GM19452 (cell line): ENCODE data around the gene GPS2.
"Not testable (repeated sequence)": the region's sequence is repeated elsewhere in the genome, so short reads cannot be mapped to it uniquely, and the experiment has no call there.

Experiments
- ATAC-seq: cut with Tn5 transposase; IDR thresholded peaks from one replicate; pipeline ENCODE4 v1.9.1; 2021; ENCODE audit not compliant: unreplicated experiment

The GPS2 gene

DNA sequence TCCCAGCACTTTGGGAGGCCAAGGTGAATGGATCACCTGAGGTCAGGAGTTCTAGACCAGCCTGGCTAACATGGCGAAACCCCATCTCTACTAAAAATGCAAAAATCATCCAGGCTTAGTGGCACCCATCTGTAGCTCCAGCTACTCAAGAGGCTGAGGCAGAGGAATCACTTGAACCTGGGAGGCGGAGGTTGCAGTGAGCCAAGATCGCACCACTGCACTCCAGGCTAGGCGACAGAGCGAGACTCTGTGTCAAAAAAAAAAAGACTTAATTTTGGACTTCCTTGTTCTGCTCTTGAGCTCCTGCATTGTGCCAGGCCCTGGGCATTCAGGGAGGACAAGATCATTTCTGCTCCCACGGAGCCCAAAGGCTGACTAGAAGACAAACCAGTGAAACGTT lies 22.4 kb upstream of the GPS2 start:
- not testable (repeated sequence) for ATAC-seq

DNA sequence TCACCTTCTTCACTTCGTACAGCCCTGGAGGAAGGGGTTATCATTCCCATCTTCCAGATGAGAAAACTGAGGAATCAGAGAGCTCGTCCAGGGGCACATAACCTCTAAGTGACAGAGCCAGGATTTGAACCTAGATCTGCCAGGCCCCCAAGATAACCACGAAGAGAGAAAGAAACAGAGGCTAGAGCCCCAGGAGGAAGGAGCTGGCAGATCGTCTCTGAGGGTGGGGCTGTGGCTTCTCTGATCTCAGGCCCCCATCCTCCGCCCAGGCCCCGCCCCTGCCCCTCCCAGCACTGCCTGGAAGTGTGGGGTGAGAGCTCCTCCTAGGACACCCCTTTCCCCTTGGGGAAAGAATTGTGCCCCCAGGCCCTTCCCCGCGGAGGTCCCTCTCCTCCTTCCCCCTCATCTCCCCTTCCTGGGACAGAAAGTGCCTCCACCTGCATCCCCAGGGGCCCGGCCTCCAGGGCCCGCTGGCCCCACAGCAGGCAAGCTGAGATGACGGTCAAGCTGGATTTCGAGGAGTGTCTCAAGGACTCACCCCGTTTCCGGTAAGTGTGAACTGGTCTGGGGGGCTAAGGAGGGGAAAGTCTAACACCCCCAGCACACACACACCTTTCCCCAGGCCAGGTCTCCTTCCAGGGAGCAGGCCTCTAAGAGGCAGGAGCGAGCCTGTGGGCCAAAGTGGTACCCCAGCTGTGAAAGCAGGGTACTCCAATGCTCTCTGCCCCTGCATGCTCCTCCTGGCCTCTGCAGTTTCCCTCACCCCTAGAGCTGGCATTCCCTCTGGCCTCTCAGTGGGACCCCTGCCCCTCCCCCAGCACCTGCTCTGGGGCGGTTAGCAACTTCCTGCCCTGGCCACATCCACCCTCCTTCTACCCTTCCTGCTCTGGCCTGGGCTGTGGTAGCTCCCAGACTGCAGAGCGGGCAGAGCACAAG lies 21.3 kb upstream of the GPS2 start, which contains the start of gene ACAP1:
ACAP1 (plus strand) TSS at position 290 of the 936 bp plus-strand sequence; CDS start at position 496, 206 bp downstream.
- peak; percentile 57 for ATAC-seq

DNA sequence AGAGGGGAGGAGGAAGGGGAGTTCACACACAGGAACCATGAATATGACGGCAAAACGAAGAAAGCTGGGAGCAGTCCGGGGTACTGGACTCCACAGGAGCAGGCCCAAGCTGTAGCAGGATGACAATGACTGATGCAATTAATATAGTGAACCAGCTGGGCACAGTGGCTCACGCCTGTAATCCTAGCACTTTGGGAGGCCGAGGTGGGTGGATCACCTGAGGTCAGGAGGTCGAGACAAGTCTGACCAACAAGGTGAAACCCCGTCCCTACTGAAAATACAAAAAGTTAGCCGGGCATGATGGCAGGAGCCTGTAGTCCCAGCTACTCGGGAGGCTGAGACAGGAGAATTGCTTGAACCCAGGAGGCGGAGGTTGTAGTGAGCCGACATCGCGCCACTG lies 20.6 kb upstream of the GPS2 start:
- ATAC-seq = not testable (repeated sequence)

GRCh38 chr17:7334938-7335538 lies 19.9 kb upstream of the GPS2 start:
- ATAC-seq = no peak

DNA sequence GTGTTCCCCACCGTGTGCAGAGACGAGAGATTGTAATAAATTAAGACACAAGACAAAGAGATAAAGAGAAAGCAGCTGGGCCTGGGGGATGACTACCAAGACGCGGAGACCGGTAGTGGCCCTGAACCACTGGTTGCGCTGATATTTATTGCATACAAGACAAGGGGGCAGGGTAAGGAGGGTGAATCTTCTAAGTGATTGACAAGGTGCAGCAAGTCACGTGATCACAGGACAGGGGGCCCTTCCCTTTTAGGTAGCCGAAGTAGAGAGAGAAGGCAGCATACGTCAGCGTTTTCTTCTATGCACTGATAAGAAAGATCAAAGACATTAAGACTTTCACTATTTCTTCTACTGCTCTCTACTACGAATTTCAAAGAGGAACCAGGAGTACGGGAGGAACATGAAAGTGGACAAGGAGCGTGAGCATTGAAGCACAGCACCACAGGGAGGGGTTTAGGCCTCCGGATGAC lies 17.5 kb upstream of the GPS2 start:
- not testable (repeated sequence) for ATAC-seq

DNA sequence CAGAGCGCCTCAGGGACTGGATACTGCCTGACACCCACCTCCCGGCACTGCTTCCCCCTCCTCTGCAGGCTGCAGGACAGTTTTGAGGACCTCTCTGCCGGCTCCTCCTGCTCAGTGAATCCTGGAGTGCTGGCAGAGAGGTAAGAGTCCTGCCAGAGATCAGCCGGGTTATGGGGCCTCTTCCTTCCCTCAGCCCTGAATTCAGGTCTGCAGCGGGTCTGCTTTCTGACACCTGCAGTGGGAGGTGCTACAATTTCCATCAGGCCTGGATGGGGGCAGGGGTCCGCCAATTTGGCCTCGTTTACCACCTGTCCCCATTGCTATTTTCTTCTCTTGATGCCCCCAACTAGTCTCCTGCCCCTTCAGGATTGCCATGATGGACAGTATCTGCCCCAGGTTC lies 17.0 kb upstream of the GPS2 start:
- no peak for ATAC-seq

- no peak for ATAC-seq
These were observed 15.5 kb upstream of the GPS2 start for GRCh38 chr17:7330638-7331015.

GRCh38 chr17:7329997-7330637 lies 15.0 kb upstream of the GPS2 start:
- ATAC-seq = peak; percentile 42

GRCh38 chr17:7329374-7329996 lies 14.3 kb upstream of the GPS2 start:
- peak; percentile 56 for ATAC-seq

GRCh38 chr17:7328840-7329373 lies 13.7 kb upstream of the GPS2 start, which contains the start of gene NEURL4:
NEURL4 (minus strand) TSS chr17:7329335; CDS start chr17:7329312, 23 bp downstream.
- peak; percentile 18 for ATAC-seq

DNA sequence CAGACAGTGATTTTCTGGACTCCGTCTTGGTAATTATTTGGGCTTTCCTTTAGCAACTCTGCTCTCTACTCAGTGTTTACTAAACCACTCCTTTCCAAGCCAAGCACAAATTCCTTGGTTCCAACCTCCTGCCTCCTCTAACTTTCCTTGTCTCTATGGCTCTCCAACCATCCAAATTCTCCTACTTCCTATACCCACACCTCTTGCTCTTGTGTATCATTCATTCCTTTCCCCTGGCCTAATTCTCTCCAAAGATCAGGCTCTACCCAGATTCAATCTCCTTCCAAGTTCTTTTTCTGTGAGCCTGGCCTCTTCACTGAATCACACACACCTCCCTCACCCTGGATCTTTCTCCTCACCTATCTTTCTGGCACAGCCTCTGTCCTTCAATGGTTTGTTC lies 12.8 kb upstream of the GPS2 start:
- no peak for ATAC-seq

DNA sequence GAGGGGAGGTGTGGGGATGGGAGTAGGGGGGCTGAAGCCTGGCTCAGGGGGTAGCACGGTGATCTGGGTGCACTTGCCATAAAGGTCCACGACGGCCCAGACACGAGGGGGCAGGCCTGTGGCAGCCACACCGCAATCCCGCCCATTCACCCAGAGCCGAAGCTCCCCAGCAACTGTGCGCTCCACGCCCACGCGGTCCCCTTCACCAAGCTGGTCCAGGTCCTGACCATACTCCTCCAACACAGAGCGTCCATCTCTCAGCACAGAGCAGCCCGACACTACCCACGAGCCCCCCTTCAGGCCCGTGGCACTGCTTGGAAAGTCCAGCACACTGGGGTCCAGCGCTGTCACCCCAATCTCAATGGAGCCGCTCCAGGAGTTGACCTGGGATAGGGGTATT lies 12.3 kb upstream of the GPS2 start:
- no peak for ATAC-seq

GRCh38 chr17:7327056-7327455 lies 11.9 kb upstream of the GPS2 start:
- no peak for ATAC-seq

DNA sequence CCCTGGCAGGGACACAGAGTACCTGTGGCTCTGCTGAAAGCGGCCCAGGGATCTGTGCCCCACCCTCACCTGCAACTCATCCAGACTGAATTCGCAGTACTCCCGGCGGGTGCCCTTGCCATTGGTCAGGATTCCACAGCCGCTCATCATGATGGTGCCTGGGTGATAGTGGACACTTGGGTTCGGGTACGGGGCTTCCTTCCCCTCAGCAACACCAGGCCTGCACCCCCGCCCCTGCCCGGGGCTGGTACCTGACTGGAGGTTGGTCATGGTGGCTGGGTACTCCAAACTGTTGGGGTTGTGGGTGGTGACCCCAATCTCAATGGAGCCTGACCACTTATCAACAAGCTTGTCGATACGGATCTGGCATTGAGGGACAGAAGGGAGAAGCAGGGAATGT lies 11.0 kb upstream of the GPS2 start:
- no peak for ATAC-seq

DNA sequence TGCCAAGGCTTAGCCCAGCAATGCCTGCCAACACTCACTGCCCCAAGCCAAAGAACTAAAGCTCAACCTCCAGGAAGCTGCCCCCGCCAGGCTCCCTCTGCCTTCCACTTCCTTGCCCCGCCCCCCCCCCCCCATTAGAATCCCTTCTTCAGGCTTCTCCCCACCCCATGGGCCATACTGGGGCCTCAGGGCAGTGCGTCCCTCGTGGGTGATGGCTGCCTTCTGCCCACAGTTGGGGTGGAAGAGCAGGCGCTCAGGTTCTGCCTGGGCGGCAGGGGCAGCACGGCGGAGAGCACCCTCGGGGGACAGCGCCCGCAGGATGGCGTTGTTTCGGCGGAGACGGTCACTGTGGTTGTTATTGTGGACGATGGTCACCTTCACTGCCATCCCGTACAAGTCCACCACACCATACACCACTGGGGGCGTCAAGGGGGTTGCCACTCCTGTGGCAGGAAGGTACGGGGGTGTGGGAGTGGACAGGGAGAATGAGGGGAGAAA lies 9.9 kb upstream of the GPS2 start:
- no peak for ATAC-seq

GRCh38 chr17:7324438-7324779 lies 9.2 kb upstream of the GPS2 start:
- no peak for ATAC-seq

DNA sequence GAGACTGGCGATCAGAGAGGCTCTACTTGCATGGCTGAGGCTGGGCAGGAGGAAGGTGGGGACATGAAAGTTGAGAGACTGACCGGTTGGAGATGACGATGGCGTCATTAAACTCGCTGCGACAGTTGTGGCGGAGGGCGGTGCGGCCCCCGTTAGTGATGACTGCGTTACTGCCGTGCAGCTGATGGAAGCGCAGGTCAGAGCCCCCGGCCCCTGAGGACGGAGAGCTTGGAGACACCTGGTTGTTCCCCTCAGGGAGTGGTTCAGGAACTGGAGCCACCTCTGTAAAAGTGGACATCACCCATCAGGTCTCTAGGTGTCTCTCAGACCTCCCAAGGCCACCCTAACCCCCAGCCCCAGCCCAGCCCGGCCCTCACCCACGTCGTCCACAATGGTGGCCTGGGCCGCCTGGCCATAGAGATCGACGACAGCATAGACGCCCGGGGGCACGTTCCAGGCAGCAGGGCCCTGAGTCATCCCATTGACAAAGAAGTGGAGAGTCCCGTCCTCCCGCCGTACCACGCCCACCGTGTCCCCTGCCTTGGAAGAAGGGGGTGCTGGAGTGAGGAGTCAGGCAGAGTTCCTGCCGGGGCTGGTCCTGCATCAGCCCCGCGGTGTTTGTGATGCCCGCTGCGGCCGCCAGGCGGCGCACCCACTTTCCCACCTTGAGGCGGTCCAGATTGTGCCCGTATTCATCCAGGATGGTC lies 8.7 kb upstream of the GPS2 start:
- no peak for ATAC-seq

DNA sequence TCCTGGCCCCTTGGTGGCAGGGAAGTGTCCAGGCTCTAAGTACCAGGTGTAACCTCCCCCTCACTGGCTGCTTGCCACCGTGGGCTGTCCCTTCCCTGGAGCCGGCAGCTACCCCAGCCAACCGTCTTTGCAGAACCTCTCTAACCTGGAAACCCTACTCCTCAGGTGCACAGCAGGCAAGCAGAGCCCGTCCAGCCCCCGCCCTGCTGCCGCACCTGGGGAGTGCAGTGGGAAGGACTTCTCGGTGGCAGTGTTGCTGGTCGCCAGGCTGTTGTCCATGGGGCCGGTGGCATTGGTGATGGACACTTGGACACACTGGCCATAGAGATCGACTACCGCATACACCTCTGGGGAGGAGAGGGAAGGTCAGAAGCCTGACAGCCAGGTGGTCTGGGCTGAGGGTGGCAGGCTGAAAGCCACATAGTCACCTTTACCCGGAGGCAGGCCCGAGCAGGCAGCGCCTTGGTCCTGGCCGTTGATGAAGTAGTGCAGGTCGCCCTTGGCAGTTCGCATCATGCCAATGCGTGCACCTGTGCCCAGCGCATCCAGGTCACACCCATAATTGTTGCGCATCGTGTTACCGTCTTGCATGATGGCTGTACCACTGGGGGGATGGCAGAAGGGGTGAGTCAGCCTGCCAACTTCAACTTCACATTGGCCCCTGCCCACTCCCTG lies 7.5 kb upstream of the GPS2 start:
- ATAC-seq = no peak

- ATAC-seq = no peak
These were observed 6.3 kb upstream of the GPS2 start for GRCh38 chr17:7321466-7321865.
